Psoas muscle (tissue), 8 donors: ENCODE results near the gene COL20A1. TPM values are rescaled to one million over a fixed set of nuclear protein-coding genes. Genes with fewer than 3 reads are reported as not detected.

ENCODE experiments used
- ATAC-seq, 4 donors: fragments of 200-7000 bp; cut with Tn5 transposase; one replicate each; pipeline ENCODE4 v1.9.1; 2020; ENCODE audit warnings: moderate library complexity in 3 of 4, mild to moderate bottlenecking in 2 of 4
- DNase-seq, 2 donors: peaks; one replicate each; pipeline ENCODE4 v3.0.0-alpha.2; 2020
- H3K27ac ChIP-seq: fragments of 200-600 bp; one replicate; pipeline ENCODE4 v1.8.0; 2022
- H3K27me3 ChIP-seq, 3 donors: fragments of 200-600 bp in 1 of 3; one replicate each; pipeline versions ENCODE4 v1.6.1 to v1.8.0; 2013 to 2022; ENCODE audit warnings: low read length in 2 of 3, mild to moderate bottlenecking in 2 of 3, moderate library complexity in 1 of 3; ENCODE audit not compliant: insufficient read depth in 3 of 3
- H3K36me3 ChIP-seq, 2 donors: fragments of 200-600 bp in 1 of 2; one replicate each; pipeline versions ENCODE4 v1.6.1 to v1.8.0; 2013 to 2022; ENCODE audit warnings: low read depth in 1 of 2, mild to moderate bottlenecking in 1 of 2, moderate library complexity in 1 of 2; ENCODE audit not compliant: insufficient read depth in 1 of 2
- H3K4me1 ChIP-seq: fragments of 200-600 bp; one replicate; pipeline ENCODE4 v1.8.0; 2022
- H3K4me3 ChIP-seq: fragments of 200-600 bp; one replicate; pipeline ENCODE4 v1.8.0; 2022; ENCODE audit warnings: mild to moderate bottlenecking
- H3K9me3 ChIP-seq: fragments of 200-600 bp; one replicate; pipeline ENCODE4 v1.8.0; 2022
- CTCF ChIP-seq: fragments of 200-600 bp; IDR thresholded peaks from one replicate; pipeline ENCODE4 v1.8.0; 2022; ENCODE audit warnings: antibody characterized with exemption
- WGBS, 3 donors: extraction: QIAGEN DNeasy Blood & Tissue Kit; methylation state at CpG; one replicate each; pipeline versions ENCODE4 v1.1.6 to v1.1.7; 2013; 5-methylcytosine and 5-hydroxymethylcytosine counted together
- intact Hi-C, 2 donors: fragments of 100-400 bp; cut with DNase I; formaldehyde crosslinking; loops; one replicate each; pipeline versions ENCODE4 v1.11.0 to v1.14.2; 2022
- polyA plus RNA-seq, 3 donors: library from polyadenylated mRNA; stranded (reverse); fragments of 200-250 nt; gene quantifications; one replicate each; pipeline ENCODE4 v1.2.3, GENCODE V29; 2013
- total RNA-seq, 4 donors: library from RNA; stranded (reverse); fragmentation: NEBNext Ultra II Directional in 2 of 4; extraction: Animal tissue kit (Norgen Biotek cat#: 25700) in 2 of 4; gene quantifications; one replicate each; pipeline versions ENCODE4 v1.2.1 to v1.2.4, GENCODE V29; 2021 to 2023
- donor health status: healthy with polysubstance abuse.
- donor health status: DM: no; HTN: no; CAD: no; lungs with moderate emphysema.
- donor health status: Bipolar disorder and iron deficiency.
- donor health status: healthy.
- donor health status: DM: yes; HTN: yes; CAD: no.
- donor health status: DM: no; HTN: no; CAD: no.
- donor health status: DM: no; HTN: no; CAD: no.
- donor health status: DM: yes; HTN: yes; CAD: no.

Gene COL20A1
- total and polyA plus RNA-seq, 7 donors: 0.08 to 0.09 TPM; not detected in 5

GRCh38 chr20:63282946-63283345, 10.0 kb upstream of the COL20A1 start:
- intact Hi-C loops: loop anchor here in 1 of 2 donors (5.0 kb wide), 1 partner anchor 61 kb away; no protein-coding TSS in a partner anchor
- ATAC-seq (no peak), DNase-seq (peak in 1 of 2 donors; percentile 10)
- no peaks in the 10 kb centered on the region for H3K4me1 ChIP-seq
- H3K4me3 ChIP-seq: no peak overlapping the region
- H3K27ac ChIP-seq: no peak overlapping the region
- H3K9me3 ChIP-seq: no peaks in the 10 kb centered on the region
- WGBS, 3 donors: 90 to 92% (median 90%) methylated on average over 17 of the region's 17 CpGs
- H3K36me3 ChIP-seq: peaks cover 3 to 94% of the 10 kb centered on the region in 2 donors
- no peaks in the 10 kb centered on the region for H3K27me3 ChIP-seq
- TF ChIP-seq CTCF: no peak

GRCh38 chr20:63283397-63284082, 9.4 kb upstream of the COL20A1 start:
- H3K36me3 ChIP-seq: peaks cover 4 to 94% of the 10 kb centered on the region in 2 donors
- intact Hi-C loops: loop anchor here in 1 of 2 donors (5.0 kb wide), 1 partner anchor 61 kb away; no protein-coding TSS in a partner anchor
- H3K9me3 ChIP-seq: no peaks in the 10 kb centered on the region
- no peaks in the 10 kb centered on the region for H3K4me1 ChIP-seq
- TF ChIP-seq CTCF: no peak
- DNase-seq (peak in 1 of 2 donors; percentile 11), ATAC-seq (no peak)
- 90 to 95% (median 90%) methylated on average over 33 of the region's 33 CpGs for WGBS, 3 donors
- no peaks in the 10 kb centered on the region for H3K27me3 ChIP-seq
- no peak overlapping the region for H3K27ac ChIP-seq
- no peak overlapping the region for H3K4me3 ChIP-seq

- DNase-seq (no peak), ATAC-seq (no peak)
- H3K27me3 ChIP-seq: no peaks in the 10 kb centered on the region
- no peak overlapping the region for H3K27ac ChIP-seq
- intact Hi-C loops: loop anchor here in 1 of 2 donors (5.0 kb wide), 1 partner anchor 62 kb away; no protein-coding TSS in a partner anchor
- no peaks in the 10 kb centered on the region for H3K4me1 ChIP-seq
- no peak for TF ChIP-seq CTCF
- no peaks in the 10 kb centered on the region for H3K9me3 ChIP-seq
- H3K36me3 ChIP-seq: peaks cover 6 to 93% of the 10 kb centered on the region in 2 donors
- no peak overlapping the region for H3K4me3 ChIP-seq
- WGBS, 3 donors: 66 to 81% (median 73%) methylated on average over 8 to 14 of the region's 14 CpGs
Observed at GRCh38 chr20:63284083-63284440, 8.9 kb upstream of the COL20A1 start.

GRCh38 chr20:63284544-63284949, 8.4 kb upstream of the COL20A1 start:
- H3K4me1 ChIP-seq: no peaks in the 10 kb centered on the region
- no peaks in the 10 kb centered on the region for H3K9me3 ChIP-seq
- DNase-seq (peak in 1 of 2 donors; percentile 12), ATAC-seq (no peak)
- no peak for TF ChIP-seq CTCF
- no peak overlapping the region for H3K4me3 ChIP-seq
- intact Hi-C loops: loop anchor here in 1 of 2 donors (5.0 kb wide), 1 partner anchor 62 kb away; no protein-coding TSS in a partner anchor
- peaks cover 6 to 92% of the 10 kb centered on the region in 2 donors for H3K36me3 ChIP-seq
- H3K27me3 ChIP-seq: no peaks in the 10 kb centered on the region
- H3K27ac ChIP-seq: no peak overlapping the region
- 82 to 85% (median 84%) methylated on average over 23 to 25 of the region's 25 CpGs for WGBS, 3 donors
